HepG2 (cell line): ENCODE measurements around the gene NUP62. TPM values are rescaled to one million over a fixed set of nuclear protein-coding genes. Genes with fewer than 3 reads are reported as not detected.

Source experiments
- AKNA ChIP-seq: sonication (generic); formaldehyde crosslinking; IDR thresholded peaks from 2 replicates; pipeline ENCODE4 v1.4.0; 2020; ENCODE audit warnings: missing genetic modification reagents, borderline replicate concordance
- ESRRA ChIP-seq: sonication (generic); formaldehyde crosslinking; IDR thresholded peaks from 2 replicates; pipeline ENCODE4 v1.5.1; 2020; ENCODE audit warnings: mild to moderate bottlenecking, low read depth, missing genetic modification reagents
- FOXA1 ChIP-seq, 2 experiments: fragments of 450-650 bp in 1 of 2; sonication (generic) in 1 of 2; formaldehyde crosslinking in 1 of 2; IDR thresholded peaks; 2 replicates each; pipeline versions ENCODE4 v1.4.0 to v1.6.1; 2016 to 2020; ENCODE audit warnings: missing genetic modification reagents in 1 of 2
- LBX2 ChIP-seq: sonication (generic); formaldehyde crosslinking; IDR thresholded peaks from 2 replicates; pipeline ENCODE4 v1.5.0; 2020; ENCODE audit warnings: missing genetic modification reagents, mild to moderate bottlenecking, borderline replicate concordance
- MNT ChIP-seq: fragments of 450-650 bp; IDR thresholded peaks from 2 replicates; pipeline ENCODE4 v1.6.1; 2016
- MXD1 ChIP-seq: sonication (generic); formaldehyde crosslinking; IDR thresholded peaks from 2 replicates; pipeline ENCODE4 v1.4.0; 2020; ENCODE audit warnings: mild to moderate bottlenecking, missing genetic modification reagents
- SP5 ChIP-seq: IDR thresholded peaks from 2 replicates; pipeline ENCODE4 v1.6.1; 2016; ENCODE audit warnings: low read depth, borderline replicate concordance
- ZNF503 ChIP-seq: sonication (generic); formaldehyde crosslinking; IDR thresholded peaks from 2 replicates; pipeline ENCODE4 v1.4.0; 2020; ENCODE audit warnings: missing genetic modification reagents
- ZNF619 ChIP-seq: sonication (generic); formaldehyde crosslinking; IDR thresholded peaks from 2 replicates; pipeline ENCODE4 v1.4.0; 2020; ENCODE audit warnings: mild to moderate bottlenecking, missing genetic modification reagents
- ZNF75D ChIP-seq: sonication (generic); formaldehyde crosslinking; IDR thresholded peaks from 2 replicates; pipeline ENCODE4 v1.8.1; 2023; ENCODE audit warnings: missing genetic modification reagents, mild to moderate bottlenecking, borderline replicate concordance
- ZNF800 ChIP-seq: sonication (generic); formaldehyde crosslinking; IDR thresholded peaks from 2 replicates; pipeline ENCODE4 v1.4.0; 2020; ENCODE audit warnings: missing genetic modification reagents
- ZXDC ChIP-seq: sonication (generic); formaldehyde crosslinking; IDR thresholded peaks from 2 replicates; pipeline ENCODE4 v1.5.0; 2020; ENCODE audit warnings: mild to moderate bottlenecking, missing genetic modification reagents
- polyA plus RNA-seq, 8 experiments: library from polyadenylated mRNA; depleted of rRNA in 3 of 8; stranded (reverse) in 7 of 8; unstranded in 1 of 8; fragments of >200 nt; fragmentation: Illumina TruSeq in 4 of 8; extraction: Trizol in 4 of 8; gene quantifications; 2 replicates each; pipeline versions ENCODE4 v1.2.1 to v1.2.3, GENCODE V29; 2011 to 2016; ENCODE audit warnings: low read depth in 4 of 8, missing spikeins in 1 of 8, mixed read lengths in 1 of 8; ENCODE audit not compliant: insufficient read depth in 1 of 8
- total RNA-seq, 5 experiments: library from RNA; depleted of rRNA; stranded (reverse); fragments of >200 nt; fragmentation: Illumina TruSeq; extraction: Trizol; gene quantifications; 2 replicates each; pipeline ENCODE4 v1.2.3, GENCODE V29; 2016; ENCODE audit warnings: low read depth in 1 of 5

Gene NUP62
- total and polyA plus RNA-seq, 2 of the 13 experiments (the other 11 are each of a cell fraction or from before 2014, with no cell fraction given): 16.5 to 41.5 TPM

- no peak for TF ChIP-seq AKNA (CRISPR knock-in tag)
- TF ChIP-seq FOXA1 (IDR thresholded peaks at IDR 0.05): no peak
- peak; percentile 24 for TF ChIP-seq FOXA1 (CRISPR knock-in tag; IDR thresholded peaks at IDR 0.05)
- peak; percentile 44; the same call in 1 of the 2 replicates for TF ChIP-seq ESRRA (CRISPR knock-in tag)
- peak; percentile 55; the same call in 1 of the 2 replicates for TF ChIP-seq ZNF503
- TF ChIP-seq ZXDC (CRISPR knock-in tag): 0 out of 2 replicates have a peak, but pooled peaks have one; percentile 12
- peak; percentile 92 for TF ChIP-seq SP5 (CRISPR knock-in tag)
- TF ChIP-seq MXD1 (CRISPR knock-in tag): peak; percentile 56; the same call in 1 of the 2 replicates
- TF ChIP-seq ZNF800: 0 out of 2 replicates have a peak, but pooled peaks have one; percentile 9
- TF ChIP-seq ZNF619 (CRISPR knock-in tag): no peak
- peak; percentile 66; the same call in 1 of the 2 replicates for TF ChIP-seq LBX2 (CRISPR knock-in tag)
- TF ChIP-seq ZNF75D (CRISPR knock-in tag): no peak
- peak; percentile 52; the same call in 1 of the 2 replicates for TF ChIP-seq MNT
Measured at GRCh38 chr19:49876422-49877019, 52.8 kb downstream of the NUP62 start (continued).
